NCI-H2081 treated with DMSO at 0.1 percent for 48 hours (cell line): ENCODE measurements around the gene KLK11.

Source experiments
- DNase-seq: peaks from one replicate; lab custom pipeline; 2025; lab: John Stamatoyannopoulos, UW

KLK11 gene, protein sequence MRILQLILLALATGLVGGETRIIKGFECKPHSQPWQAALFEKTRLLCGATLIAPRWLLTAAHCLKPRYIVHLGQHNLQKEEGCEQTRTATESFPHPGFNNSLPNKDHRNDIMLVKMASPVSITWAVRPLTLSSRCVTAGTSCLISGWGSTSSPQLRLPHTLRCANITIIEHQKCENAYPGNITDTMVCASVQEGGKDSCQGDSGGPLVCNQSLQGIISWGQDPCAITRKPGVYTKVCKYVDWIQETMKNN

DNA sequence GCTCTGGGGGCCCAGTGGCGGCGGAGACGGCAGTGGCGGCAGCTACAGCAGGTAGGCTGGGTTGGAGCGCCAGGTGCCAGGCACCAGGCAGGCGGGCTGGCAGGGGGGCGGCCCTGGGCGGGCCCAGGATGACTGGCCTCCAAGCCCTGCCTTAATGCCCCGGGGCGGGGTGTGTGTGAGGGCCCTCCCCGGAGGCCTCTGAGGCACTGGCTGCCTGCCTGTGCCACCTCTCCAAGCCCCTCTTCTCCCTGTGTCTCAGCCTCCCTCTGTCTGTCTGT is at the start of gene KLK11:
Gene KLK11 (minus strand): TSS at position 63 of the 278 bp plus-strand sequence. CDS start 985 bp downstream, outside the sequence.
- no peak for DNase-seq

DNA sequence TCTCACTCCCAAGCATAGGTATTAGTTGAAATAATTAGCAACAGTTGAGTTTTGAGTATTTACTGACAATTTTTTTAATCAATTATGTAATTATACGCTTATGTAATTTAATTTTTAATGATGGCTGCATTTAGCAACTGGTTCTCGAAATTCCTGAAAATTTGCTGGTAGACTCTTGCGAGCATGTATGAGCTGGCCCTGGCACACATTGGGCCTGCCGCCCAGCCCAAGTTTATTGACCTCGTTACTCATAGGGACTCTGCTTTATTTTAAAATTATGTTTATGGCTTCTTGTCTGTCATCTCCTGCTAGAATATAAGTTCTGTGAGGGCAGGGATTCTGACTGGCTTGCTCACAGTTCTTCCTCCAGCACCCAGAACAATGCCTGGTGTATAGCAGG is 49.6 kb upstream of the KLK11 start:
- no peak for DNase-seq

DNA sequence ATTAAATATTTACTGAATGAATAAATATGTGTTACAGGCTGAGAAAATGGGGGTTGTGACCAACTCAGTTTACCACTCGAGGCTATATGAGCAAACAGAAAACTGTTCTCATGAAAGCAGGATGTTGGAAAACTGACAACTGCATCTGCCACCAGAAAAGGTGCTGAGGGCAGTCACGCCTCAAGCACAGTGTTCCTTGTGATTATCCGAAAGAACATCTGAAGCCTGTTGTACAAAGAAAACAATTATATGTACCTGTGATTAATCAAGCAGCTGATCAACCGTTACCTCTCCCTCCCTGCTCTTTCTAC is 44.6 kb upstream of the KLK11 start:
- DNase-seq: no peak

DNA sequence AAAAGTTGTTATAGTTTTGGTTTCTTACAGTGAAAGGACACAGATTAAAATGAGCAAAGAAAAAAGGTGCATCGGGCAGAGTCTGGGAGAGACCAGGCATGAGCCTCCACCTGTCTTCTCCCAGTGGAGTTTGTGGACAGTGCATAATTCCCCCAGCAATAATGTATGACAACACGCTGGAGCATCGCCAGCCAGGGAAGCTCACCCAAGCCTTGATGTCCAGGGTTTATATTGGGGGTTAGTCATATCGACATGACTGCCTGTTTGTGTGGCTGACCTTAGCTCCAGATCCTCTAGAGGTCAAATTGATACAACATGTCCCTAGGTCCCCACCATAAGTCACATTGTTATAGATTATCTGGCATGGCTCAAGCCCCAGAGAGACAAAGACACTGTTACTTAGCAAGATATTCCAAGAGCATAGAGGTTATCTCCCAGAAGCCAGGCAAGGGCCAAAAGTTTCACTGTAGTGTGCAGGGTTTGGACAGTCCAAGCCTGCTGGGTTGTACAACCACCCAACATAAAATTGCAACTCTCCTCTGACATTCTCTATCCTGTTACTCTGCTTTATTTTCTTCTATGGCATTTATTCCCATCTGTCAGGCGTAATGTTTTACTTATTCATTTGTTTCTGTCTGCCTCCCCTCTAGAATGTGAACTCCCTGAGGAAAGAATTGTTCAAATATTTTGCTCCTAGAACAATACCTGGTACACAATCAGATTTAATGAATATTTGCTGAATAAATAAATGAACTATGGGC is 44.1 kb upstream of the KLK11 start:
- no peak for DNase-seq

DNA sequence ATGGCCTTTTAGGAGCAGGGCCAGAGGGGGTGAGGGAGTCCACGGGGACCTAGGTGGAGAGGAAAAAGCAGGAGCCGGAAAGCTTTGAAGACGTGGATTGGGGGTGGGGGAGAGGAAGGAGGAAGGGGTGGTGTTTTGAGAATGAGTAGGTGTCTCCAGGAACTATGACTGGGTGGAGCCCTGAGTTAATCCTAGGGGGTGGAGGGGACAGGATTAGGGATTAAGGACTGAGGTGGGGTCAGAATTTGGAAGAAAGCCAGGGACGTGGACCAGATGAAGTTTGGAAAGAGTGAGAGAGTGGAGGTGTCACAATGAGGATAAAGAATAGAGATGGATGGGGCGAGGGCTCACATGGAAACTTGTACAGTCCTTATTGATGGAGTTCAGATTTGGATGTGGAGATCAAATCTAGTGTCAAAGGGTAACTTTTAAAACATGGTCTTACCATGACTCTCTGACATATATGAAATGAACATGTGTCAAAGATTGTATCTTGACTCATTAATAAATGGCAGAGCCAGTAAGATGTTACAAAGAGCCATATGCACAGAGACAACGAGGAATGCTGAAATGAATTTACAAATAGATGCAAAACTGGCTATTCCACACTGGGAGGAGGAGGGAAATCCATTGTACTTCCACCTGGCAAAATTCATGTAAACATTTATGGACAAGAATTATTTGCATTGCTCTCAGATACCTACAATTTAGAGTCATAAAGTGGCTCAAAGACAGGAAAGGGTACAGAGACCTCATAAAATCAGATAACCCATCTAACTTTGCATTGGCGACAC is 40.2 kb upstream of the KLK11 start:
- no peak for DNase-seq

DNA sequence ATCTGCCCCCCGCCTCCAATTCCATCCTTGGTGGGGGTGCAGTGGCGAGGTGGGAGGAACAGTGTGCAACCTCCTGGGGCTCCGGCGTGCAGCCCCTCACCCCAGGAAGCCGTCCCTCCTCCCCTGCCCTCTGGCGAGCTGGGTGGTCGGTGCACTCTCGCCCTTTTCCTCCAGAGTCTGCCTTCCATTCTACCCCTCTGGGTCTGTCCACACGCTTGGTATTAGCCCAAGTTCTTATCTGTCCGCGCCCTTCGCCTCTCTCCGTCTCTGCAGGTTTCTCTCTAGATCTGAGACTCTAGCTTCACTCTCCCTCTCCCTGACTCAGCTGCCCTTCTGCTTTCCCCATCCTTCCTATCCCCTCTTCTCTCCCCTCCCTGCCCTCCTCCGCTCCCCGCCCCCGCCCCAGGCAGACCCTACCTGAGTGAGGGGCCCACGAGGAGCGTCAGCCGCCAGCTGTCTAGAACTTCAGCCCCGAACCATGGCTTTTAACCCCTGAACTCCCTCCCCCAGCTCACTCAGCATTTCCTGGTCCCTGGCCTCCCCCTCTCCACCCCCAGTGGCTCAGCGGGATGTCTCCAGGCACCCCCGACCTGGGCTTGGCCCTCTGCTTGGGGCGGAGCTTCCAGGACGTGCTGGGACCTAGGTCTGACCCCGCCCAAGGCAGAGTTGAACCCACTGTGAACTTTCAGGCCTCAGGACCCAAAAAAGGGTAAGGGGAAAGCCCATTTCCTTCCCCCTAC is 39.0 kb upstream of the KLK11 start:
- DNase-seq: no peak

DNA sequence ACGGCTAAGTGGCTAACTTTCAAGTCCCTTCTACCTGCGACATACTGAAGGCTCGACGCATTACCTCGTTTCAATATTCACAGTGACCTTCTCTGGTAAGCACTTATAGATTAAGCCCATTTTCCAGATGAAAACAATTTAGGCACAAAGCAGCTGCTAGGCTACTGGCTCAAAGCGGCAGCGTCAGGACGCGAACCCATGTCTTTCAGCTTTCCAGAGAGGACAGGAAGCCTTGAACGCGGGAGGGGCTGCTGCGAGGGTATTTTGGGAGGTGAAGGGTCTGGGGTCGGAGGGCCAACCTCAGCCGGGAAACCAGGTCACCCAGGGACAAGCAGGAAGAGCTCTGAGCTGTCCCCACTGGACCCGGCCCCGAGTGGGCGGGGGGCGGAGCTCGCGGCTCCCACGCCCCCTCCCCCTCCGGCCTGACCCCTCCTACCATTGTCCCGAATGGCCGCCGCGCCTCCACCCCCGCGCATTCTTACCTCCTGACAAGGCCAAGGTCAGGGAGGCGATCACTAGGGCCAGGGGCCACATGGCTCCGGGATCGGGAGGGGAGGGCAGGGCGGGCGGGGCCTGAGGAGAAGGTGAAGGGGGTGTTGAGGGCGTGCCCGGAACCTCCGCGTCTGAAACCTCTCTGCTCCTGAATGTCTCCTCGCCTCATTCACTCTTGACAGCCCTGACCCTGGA is 38.3 kb upstream of the KLK11 start, which contains the start of gene KLK13:
Gene KLK13 (minus strand): TSS at position 559 of the 687 bp plus-strand sequence. CDS start 25 bp downstream, at position 534.
- no peak for DNase-seq

DNA sequence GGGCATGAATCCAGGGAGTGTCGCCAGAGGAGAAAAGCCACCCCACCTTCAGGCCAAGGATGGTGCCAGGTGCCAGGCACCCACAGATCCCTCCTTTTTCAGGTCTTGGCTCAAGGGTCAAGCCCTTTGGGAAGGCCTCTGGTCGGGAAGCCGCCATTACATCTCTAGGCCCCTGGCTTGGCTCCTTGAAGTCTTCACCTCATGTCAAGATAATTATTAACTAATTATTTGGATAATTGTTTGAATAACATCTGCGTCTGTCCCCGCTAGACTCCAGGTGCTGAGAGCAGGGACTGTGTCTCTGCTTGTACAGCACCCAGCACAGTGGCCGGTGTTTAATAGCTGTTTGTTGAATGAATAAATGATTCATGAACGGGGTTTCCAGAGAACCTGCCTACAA is 37.2 kb upstream of the KLK11 start:
- no peak for DNase-seq

DNA sequence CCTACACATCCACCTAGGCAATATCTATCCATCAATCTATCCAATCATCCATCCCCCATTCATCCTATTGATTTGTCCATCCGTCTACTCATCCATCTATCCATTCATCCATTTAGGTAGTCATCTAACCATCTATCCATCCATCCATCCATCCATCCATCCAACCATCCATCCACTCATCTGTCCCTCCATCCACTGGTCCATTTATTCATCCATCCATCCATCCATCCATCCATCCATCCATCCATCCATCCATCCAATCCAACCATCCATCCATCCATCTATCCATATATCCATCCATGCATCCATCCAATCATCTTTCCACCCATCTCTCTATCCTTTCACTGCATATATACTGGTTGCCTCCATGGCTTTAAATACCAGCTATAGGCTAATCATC is 34.6 kb upstream of the KLK11 start:
- no peak for DNase-seq

DNA sequence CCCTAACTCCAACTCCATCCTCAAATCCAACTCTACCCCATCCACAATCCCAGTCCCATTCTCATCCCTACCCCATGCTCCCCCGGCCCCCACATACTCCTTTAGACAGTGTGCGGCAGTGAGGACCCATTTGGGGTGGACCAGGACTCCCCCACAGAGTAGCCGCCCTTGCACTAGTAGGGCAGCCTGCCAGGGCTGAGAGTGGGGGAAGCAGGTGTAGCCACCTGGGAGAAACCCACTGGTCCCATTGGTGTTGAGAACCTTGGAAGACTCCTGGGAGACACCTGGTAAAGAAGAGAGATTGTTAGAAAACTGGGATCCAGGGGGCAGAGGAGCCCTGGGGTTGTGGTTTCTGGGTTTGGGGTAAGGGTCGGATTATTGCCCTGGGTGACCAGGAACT is 33.9 kb upstream of the KLK11 start:
- DNase-seq: no peak

DNA sequence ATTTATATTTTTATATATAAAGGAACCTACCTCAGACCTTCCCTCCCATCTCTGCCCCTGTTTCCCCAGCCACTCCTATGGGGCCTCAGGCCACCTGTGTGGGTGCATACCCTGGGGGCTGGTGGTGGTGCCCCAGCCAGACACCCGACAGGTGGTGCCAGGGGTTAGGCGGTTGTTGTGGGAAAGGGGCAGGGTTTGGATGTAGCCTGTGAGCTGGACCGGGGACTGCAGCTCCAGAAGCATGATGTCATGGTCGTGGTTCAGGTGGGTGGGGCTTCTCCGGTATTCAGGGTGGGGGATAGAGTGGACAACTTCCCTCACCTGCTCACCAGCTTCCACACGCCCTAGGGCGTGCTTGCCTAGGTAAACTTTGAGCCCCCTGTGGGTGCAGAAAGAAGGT is 33.3 kb upstream of the KLK11 start:
- DNase-seq: no peak

DNA sequence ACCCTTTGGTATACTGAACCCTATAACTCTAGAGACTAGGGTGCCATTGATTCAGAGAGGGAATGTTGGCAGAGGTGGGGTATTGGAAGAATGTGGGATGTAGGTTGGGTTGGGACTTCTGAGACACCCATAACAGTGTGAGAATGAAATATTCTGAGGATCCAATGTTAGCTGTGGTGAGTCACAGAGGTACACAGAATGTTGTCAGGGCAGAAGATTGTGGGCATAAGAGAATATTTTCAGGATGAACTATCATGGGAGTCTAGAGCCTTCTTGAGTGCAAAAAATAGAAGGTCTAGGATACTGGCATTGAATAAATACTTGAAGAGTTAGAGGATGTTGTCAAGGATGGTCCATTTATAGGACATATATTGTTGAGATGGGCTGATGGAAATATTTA is 29.4 kb upstream of the KLK11 start:
- no peak for DNase-seq

DNA sequence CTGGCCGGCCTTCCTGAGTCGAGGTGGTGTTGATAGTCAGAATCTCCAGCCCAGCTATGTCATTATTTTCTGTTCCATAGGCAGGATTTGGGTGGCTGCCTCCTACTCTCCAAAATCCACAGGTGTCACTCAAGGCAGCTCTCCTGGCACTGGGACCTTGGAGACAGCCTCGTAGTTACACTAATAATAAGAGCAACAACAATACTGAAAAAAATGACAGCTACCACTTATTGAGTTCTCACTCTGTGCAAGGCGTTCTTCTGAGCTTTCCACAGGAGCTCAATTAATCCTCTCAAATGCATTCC is 20.6 kb upstream of the KLK11 start:
- no peak for DNase-seq

DNA sequence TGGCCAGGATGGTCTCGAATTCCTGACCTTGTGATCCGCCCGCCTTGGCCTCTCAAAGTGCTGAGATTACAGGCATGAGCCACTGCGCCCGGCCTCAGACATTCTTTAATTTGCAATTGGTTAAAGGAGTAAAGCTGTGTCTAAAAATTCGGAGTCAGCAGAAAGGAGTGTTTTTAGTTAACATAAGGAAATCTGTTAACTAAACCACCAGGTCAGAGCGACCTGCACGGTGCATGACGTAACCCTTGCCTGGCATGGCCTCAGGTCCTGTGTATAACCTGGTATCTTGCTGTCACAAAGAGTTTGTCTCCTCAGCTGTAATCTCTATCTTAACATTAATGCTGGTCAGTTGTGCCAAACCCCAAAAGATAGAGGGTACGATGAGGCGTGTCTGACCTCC is 17.9 kb upstream of the KLK11 start:
- DNase-seq: no peak

DNA sequence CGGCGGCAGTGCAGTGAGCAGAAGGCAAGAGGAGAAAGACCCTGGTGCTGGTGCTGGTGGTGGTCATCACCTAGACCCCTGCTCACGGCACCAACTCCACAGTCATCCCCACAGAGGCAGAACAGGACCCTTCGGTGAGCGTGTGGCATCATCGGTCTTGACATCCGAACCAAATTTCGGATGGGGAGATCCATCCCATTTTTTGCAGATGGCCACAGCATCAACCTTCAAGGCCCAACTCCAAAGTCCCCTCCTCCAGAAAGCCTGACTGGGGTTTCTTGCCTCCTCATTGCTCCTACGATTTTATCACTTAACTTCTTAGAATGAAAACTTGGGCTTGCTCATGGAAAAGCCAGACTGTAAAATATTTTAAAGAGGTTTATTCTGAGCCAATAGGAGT is 17.1 kb upstream of the KLK11 start:
- no peak for DNase-seq

DNA sequence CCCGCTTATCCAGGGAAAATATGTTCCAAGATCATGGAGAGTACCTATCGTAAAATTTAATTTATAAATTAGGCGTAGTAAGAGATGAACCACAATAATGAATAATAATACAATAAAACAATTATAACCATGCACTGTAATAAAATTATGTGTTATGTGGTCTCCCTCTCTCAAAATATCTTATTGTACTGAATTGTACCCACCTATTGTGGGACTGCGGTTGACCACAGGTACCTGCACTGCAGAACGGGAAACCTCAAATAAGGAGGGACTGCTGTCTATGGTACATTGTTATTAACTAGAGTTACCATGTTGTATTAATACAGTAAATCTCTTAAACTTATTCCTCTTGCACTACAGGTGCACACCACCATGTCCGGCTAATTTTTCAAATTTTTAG is 13.7 kb upstream of the KLK11 start:
- DNase-seq: no peak

DNA sequence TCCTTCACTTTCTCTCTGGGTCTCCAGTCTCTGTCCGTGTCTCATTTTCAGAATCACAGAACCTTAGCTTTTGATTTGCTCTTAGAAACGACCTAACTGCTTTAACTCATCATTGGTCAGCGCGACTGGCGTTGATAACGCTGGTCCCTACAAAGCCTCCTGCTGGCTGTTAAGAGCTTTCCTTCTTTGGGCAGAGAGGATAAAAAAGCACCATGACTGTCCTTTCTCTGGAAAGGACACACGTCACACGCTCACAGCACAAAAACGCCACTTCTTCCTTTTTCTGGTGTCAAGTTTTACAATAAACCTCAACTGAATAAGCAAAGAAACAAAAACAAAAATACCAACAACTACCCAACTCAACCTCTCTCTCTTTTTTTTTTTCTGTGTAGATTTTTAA is 10.1 kb upstream of the KLK11 start:
- no peak for DNase-seq

DNA sequence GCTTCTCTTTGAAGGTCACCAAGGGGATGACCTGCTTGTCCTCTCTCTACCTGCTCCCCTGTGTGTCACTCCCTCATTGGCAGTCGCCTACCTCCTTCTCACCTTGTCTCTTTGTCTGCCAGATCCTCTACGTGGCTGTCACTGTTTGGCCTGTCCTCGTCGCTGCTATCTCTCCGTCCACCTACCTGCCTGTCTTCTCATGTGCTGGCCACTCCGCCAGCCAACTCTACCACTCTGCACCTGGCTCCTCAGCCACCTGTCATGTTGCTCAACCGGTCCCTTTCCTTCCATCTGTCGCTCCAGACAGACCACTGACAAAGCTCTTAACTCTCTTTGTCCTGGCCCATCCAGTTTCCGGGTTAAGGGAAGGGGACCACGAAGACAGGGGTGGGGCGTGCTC is 8.3 kb upstream of the KLK11 start, which contains the start of gene KLK12:
Gene KLK12 (minus strand): TSS at position 299 of the 400 bp plus-strand sequence. CDS start 381 bp downstream, outside the sequence.
- no peak for DNase-seq

DNA sequence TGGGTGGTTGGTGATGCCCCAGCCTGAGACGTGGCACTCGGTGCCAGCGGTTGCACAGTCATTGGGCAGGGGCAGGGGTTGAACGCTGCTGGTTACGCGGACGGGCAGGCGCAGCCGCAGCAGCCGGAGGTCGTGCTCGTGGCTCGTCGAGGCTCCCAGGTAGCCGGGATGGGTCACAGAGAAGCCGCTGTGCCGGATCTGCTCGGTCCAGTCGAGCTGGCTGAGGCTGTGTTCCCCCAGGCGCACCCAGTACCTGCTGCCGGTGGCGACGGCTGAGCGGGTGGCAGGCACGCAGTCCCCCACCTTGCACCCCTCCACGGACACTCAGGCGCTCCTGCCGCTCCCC is 5.4 kb upstream of the KLK11 start:
- DNase-seq: no peak

DNA sequence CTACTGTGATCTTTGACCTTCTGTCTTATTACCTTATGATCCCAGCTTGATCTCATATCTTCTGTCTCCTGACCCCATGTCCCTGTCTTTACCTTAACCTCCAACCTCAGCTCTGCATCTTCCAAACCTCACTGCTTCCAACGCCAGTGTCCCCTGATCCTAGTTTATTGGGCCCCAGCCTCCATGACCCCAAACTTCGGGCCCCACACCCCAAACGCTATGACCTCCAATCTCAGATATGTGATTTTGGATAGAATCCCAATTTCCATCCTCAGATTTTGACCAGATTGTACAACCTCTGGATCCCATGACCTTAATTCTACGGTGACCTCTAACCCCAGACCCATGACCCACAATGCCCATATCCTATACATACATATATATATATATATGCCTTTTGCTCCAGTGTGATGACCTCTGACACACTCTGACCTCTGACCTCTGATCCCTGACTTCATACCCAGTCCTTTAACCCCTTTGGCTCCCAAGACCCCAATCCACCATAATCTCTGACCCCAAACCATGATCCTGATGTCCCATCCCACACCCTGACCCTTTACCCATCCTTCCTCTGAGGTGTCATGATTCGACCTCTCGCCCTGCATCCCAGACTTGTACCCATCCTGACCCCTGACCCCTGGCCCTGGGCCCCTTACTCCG is 4.9 kb upstream of the KLK11 start:
- DNase-seq: no peak

DNA sequence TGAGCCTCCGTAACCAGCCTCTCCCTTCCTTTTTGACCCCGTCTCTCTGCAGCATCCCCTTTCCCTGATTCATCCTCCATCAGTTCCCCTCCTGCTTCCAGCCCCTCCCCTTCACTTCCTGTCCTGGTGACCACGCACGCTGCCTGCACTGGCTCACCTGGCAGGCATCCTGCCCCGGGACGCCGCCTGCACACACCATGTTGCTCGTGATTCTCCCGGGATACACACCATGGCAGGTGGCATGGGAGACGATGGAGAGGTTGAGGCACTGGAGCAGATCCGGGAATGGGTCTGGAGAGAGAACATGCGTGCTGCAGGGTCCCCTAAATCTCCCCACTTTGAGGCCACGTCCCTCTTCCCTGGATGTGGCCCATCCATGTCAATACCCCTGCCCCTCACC is 4.2 kb upstream of the KLK11 start:
- no peak for DNase-seq

DNA sequence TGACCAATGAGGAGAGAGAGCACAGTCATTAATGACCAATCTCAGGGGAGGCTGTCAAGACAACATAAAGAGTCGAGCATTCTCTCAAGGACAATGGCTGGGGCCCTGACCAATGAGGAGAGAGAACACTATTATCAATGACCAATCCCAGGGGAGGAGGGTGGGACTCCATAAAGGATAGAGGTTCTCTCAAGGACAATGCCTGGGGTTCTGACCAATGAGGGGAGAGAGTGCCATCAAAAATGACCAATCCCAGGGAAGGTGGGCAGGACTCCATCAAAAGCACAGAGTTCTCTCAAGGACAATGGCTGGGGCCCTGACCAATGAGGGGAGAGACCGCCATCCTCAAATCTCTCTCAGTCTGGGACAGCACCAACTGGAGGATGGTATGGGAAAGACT is 3.3 kb upstream of the KLK11 start:
- no peak for DNase-seq
